ENCODE data around the gene LAMA3. TPM values are rescaled to one million over a fixed set of nuclear protein-coding genes. Genes with fewer than 3 reads are reported as not detected.

LAMA3 gene
- total RNA-seq, 1 donor from 2014 or later, result 0.11 TPM

DNA sequence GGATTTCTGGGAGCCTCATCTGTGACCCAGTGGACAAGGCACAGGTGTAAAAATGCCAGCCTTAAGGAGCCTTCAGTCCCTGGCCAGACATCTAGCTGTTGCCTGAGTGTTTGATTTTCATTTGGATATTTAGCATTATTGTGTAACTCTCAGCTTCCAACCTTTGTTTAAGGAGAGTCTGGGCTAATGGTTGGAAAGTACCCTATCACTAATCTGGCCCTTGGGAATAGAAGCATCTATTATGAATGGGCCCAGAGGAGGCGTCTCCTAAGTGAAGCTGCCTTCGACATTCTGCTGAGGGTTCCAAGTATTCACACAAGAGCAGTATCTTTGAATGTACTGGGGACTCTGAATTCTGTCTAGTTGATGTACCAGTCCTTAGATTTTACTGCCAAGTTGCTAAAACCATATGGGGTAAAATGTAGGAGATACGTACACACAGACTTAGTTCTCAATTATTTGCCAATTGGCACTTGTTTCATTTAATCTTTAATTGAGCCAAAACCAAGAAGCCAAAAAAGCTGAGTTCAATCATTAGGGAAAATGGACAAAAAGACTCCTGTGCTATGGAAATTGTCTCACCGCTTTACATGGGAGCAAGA is 19.3 kb upstream of the LAMA3 start:
- intact Hi-C loops (cut with micrococcal nuclease), result no loop called here

DNA sequence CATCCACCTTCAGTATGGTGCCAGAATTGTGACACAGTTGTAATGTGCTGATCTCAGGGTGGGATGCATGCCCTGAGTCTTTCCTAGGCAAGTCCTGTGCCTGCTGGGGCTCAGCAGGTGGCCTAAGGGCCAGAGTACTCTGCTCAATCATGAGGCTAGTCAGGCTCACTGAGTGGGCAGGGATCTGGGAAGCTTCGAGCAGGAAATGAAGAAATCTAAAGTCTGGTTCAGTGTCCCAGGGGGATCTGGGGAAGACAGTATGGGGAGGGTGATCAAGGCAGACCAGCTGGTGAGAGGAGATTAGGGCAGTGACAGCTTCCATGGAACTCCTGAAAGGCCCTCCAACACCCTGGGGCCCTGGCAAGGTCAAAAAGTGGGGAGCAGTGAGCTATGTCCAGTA is 17.7 kb upstream of the LAMA3 start:
- intact Hi-C loops (cut with micrococcal nuclease), result no loop called here

DNA sequence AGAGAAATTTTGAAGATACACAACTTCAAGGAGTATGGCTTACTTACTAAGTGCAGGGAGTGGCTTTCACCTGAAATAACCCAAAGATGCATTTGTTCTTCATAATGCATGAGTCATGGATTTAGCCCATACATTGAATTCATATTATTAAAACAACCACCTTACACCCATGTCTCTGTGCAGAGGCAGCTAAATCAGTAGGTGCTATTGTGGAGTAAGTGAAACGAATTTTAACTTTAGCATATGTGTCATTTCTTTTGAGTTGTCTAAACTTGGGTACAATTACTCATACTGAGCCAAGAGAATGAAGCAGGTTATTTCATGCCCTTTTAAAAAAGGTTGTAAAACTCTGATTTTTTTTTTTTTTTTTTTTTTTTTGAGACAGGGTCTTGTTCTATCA is 15.5 kb upstream of the LAMA3 start:
- intact Hi-C loops (cut with micrococcal nuclease), result no loop called here

DNA sequence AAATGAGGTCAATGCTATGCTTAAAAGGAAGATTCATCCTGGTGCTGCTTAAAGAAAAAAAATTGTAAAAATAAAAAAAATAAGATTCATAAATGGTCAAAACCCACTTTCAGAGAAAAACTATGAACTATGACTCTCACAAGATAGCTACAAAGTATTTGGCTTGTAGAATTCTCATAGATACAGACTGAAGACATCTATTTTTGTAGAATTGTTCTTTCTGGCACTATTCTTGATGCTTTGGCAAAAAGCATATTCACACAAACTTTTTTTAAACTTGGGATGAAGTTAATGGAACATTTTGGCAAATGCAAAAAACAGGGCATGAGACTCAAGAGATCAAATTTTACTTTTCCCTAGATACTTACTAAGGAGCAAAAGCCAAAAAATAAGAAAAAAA is 14.0 kb upstream of the LAMA3 start:
- intact Hi-C loops (cut with micrococcal nuclease), result no loop called here

DNA sequence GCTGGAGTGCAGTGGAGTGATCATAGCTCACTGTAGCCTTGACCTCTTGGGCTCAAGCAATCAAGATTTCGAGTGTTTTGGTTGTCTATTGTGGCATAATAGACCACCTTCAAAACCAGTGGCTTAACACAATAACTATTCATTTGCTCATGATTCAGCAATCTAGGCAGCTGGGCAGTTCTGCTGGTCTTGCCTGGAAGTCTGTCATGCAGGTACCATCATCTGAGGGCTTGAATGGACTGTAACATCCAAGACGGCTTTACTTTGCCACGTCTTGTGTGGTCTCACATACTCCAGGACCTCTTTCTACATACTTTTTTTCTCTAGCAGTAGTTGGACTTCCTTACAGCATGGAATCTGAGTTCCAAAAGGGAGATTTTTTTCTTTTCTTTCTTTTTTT is 13.4 kb upstream of the LAMA3 start:
- intact Hi-C loops (cut with micrococcal nuclease), result no loop called here

DNA sequence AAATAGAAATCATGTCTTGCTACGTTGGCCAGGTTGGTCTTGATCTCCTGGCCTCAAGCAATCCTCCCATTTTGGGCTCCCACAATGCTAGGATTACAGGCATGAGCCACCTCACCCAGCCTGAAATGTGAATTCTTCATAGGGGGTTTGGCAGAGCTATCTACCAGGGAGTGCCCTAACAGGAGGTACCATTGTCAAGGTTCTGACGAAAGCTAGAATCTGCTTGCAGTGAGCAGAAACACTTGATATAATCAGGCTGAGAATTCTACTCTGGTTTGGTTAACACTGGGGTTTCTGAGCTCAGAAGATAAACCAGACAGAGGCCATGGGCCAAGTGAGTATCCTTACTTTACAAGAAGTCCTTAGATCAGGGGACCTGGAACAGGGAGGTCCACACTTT is 7.2 kb upstream of the LAMA3 start:
- intact Hi-C loops (cut with micrococcal nuclease), result no loop called here

DNA sequence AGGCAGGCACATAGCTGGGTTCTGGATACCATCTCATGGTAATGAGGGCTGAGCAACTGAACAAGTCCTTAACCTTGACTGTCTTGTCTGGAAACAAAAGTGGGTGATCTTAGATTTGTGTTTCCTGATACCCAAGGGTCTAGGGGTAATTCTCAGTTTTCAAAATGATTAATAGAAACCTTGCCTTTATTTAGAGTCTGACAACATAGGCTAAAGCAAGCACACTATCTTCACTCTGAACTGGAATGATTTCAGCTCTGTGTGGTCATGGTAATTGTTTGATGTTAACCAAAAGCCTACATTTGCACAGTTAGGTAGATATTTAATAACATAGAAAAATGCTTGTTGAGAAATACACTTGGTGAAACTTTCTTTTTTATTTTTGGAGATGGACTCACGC is 6.8 kb upstream of the LAMA3 start:
- intact Hi-C loops (cut with micrococcal nuclease), result no loop called here

DNA sequence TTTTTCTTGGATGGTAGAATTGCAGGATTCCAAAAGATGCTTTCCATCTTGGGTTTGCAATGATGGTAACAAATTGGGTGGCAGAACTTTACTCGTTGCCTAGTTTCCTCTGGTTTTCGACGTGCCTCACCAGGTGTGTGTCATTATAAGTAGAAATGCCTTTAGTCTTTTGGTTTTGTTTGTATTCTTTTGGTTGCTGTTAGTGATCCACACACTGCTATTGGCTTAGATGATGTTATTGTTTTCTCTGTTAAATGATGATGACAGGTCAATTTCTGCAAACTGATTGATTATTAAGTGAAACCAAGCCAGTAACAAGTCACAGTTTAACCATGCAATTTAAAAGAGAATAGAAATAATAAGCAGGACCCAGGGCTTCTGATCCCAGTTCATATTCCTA is 6.1 kb upstream of the LAMA3 start:
- intact Hi-C loops (cut with micrococcal nuclease), result no loop called here

DNA sequence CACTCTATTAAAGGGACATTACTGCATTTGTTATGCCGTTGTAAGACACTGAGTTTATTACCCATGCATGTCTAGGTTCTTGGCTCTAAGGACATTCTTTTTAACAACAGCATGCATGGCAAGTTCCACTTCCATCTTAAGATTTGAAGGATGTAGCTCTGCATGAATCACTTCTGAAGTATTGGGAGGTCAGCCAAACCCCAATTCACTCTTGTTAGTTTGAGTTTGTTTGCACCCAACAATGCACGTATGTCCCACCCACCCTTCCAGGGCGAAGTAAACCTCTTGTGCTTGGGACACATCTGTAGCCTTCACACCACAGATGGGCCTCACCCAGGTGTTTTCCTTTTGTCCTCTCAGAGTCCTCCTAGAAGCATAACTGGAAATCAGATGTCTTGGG is 5.6 kb upstream of the LAMA3 start:
- intact Hi-C loops (cut with micrococcal nuclease), result no loop called here

DNA sequence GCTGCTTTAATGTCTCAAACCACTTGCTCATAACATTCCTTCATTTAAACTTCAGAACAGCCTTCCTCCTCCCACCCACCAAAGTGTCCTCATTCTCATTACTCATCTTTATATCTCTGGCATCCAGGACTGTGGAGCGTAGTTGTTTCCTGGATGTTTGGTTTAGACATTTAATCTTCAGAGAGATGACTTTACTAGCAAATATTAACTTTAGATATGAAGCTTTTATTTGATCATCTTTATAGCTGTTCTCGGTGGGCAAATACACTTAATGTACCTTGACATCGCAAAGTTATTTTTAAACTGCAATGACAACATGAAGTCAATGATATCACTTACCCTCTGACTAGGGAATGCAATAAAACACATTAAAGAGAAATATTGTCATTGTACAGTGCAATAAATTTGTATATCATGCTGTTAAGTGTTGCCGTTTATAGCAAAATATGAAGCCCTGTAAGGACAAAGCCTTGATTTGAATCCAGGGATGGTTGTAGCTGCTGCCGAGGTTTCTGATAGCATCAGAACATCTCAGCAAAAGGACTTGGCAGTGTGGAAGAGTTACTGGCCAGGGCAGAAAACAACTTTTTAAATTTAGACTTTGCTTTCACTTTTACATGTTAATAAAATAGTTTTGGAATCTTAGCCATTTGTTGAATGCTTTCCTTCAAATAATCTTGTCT is 4.6 kb upstream of the LAMA3 start:
- intact Hi-C loops (cut with micrococcal nuclease), result loop anchor here (5.0 kb wide), 1 partner anchor 62 kb away; no protein-coding TSS in a partner anchor

DNA sequence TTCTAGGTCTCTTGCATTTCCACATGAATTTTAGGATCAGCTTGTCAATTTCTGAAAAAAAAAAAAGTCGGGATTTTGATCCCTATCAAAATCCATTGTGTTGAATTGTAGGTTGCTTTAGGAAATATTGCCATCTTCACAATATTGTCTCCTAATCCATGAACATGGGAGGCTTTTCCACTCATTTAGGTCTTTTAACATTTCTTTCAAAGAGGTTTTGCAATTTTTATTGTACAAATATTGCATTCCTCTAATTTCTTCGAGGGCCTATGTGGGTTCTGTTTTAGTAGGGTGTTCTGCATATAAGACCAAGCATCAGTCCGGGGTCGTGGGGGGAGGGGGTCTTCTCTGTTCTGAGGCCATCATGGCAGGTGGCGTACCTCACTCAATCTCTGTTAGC is 725 bp upstream of the LAMA3 start:
- intact Hi-C loops (cut with micrococcal nuclease), result loop anchor here (5.0 kb wide), 1 partner anchor 66 kb away; no protein-coding TSS in a partner anchor

DNA sequence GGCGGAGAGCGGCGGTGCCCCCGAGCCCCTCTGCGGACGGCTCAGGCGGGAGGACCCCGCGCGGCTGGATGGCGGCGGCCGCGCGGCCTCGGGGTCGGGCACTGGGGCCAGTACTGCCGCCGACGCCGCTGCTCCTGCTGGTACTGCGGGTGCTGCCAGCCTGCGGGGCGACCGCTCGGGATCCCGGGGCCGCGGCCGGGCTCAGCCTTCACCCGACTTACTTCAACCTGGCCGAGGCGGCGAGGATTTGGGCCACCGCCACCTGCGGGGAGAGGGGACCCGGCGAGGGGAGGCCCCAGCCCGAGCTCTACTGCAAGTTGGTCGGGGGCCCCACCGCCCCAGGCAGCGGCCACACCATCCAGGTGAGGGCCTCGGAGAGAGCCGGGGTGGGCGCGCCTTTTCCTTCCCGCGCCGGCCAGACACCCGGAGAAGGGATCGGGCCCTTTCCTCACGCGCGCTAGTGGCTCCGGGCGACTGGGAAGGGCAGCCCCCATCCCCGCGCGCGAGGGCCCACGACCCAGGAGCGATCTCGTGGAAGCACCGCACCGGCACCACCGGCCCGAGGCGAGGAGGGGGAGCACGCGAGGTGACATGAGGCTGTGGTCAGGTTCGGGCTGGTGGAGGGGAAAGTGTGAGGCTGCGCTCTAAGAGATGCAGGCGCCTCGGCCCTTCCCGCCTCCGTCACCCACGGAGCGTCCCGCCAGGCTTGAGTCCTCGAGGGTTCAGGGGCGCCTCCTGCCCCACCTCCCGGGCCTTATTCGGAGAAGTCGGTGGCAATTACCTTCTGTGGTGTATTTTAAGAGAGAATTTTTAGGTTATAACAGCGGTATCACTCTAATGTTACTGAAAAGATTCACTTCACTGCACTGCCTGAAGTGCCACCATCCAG is 607 bp downstream of the LAMA3 start:
- intact Hi-C loops (cut with micrococcal nuclease), result loop anchor here (5.0 kb wide), 1 partner anchor 68 kb away; no protein-coding TSS in a partner anchor

DNA sequence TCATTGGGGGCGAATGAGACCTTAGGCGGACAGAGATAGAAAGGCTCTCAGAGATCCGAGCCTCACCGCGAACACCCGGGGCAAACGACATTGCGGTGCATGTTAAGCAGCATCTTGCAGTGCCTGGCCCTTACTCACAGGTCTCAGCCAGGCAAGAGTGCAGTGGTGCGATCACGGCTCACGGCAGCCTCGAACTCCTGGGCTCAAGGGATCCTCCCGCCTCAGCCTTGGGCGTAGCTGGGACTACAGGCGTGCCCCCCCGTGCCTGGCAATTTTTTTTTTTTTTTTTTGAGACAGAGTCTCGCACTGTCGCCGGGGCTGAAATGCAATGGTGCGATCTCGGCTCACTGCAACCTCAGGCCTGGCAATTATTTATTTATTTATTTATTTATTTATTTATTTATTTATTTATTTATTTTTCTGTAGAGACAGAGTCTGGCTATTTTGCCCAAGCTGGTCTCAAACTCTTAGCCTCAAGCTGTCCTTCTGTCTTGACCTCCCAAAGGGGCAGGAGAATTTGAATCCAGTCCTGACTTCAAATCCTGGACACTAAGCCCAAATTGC is 1.3 kb downstream of the LAMA3 start:
- intact Hi-C loops (cut with micrococcal nuclease), result no loop called here

DNA sequence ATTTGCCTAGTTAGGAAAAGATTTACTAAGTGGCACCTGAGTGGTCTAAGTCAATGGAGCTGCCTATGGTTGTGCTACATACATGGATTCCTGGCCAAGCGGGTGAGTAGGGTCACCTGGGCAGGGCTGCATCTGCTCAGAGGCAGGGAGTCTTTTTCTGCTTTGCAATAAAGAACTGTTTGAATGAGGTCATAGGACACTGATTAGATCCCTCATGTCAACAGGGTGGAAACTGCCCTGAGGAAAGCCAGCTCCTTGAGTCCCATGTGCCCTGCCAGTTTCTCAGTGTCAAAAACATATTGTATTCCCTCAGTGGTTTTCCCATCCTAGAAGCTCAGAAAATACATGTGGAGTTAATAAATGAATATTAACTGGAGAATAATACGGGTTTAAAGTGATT is 4.6 kb downstream of the LAMA3 start:
- intact Hi-C loops (cut with micrococcal nuclease), result no loop called here

DNA sequence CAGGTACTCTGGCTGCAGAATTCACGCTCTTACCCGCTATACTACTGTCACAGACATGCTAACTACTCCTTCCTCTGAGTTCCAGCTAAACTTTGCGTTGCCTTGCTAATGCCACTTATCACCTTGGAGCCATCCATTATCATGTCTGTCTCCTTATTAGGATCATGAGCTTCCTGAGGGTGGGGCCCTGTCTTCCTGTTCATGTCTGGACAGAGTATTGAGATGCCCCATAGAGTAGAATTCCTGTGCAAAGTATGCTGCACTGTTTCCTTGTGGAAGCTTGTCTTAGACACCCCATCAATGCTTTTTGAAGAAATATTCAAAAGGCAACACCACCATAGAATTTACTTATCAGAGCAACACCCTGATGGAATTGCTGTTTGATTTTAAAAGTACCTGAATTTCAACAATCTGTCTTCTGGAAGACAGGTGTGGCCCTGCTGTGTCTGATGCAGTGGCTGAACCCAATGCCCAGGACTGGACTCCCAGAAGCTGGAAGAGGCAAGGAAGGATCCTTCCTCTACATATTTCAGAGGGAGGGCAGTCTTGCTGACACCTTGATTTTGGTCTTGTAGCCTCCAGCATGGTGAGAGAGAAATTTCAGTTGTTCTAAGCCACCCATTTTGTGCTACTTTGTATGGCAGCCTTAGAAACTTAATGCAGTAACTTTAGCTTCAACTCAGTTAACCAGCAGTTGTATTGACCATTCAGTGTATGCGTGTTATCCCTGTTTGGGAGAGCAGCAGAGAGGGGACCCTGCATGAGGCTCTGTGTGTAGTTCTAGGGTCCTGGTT is 5.6 kb downstream of the LAMA3 start:
- intact Hi-C loops (cut with micrococcal nuclease), result no loop called here

DNA sequence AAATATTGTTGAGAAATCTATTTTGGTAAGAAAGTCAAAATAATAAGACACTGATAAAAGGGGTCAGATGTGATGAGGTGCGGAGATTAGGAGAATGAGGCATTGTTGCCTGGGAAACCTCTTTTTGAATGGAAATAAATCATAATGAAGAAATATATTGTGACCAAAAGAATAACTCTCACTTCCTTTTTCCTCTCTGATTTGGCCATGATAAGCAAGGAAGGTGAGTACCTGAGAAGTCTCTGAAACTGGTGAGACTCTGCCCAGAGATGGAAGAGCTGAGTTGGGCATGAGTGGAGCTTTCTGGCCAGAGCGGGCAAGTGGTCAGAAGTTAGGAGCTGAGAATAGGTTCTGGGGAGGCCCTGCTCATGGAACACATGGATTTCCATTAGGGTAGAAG is 11.8 kb downstream of the LAMA3 start:
- intact Hi-C loops (cut with micrococcal nuclease), result no loop called here

DNA sequence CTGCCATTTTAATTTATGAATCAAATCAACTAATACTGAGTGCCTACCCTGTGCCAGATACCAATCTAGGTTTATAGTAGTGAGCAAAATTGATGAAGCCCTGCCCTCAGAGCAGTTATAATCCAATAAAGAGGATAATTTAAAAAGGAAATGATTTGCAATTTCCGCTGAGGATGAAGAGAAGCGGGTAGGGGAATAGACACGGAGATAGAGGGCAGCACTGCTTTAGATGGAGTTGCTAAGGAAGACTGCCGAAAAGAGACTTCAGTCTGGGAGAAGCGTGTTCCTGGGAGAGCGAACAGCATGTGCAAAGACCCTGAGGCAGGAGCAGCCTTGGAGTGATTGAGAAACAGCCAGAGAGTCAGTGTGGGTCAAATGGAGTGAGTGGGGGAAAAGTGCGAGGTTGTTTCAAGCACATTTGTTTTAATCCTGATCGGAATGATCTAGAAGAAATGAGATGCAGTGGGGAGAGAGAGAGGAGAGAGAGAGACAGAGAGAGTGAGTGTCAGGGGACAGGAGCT is 12.4 kb downstream of the LAMA3 start:
- intact Hi-C loops (cut with micrococcal nuclease), result no loop called here

DNA sequence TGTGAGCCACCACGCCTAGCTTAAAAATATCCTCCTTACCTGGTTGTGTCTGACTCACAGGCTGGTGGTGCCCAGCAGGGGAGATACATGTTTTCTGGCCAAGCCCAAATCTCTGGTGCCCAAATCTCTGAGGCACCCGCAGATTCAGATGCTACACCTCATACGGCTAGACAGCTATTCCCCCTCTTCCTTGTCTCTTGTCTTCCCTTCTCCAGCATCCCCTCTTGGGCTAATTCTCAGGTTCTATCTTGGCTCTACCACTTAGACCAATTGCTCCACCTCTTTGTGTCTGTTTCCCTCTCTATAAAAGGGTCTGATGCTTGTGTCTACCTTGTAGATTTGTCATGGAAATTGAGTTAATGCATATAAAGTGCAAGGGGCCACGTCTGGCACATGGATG is 13.4 kb downstream of the LAMA3 start:
- intact Hi-C loops (cut with micrococcal nuclease), result loop anchor here (1.0 kb wide), 2 partner anchors 80 to 203 kb away; no protein-coding TSS in a partner anchor

DNA sequence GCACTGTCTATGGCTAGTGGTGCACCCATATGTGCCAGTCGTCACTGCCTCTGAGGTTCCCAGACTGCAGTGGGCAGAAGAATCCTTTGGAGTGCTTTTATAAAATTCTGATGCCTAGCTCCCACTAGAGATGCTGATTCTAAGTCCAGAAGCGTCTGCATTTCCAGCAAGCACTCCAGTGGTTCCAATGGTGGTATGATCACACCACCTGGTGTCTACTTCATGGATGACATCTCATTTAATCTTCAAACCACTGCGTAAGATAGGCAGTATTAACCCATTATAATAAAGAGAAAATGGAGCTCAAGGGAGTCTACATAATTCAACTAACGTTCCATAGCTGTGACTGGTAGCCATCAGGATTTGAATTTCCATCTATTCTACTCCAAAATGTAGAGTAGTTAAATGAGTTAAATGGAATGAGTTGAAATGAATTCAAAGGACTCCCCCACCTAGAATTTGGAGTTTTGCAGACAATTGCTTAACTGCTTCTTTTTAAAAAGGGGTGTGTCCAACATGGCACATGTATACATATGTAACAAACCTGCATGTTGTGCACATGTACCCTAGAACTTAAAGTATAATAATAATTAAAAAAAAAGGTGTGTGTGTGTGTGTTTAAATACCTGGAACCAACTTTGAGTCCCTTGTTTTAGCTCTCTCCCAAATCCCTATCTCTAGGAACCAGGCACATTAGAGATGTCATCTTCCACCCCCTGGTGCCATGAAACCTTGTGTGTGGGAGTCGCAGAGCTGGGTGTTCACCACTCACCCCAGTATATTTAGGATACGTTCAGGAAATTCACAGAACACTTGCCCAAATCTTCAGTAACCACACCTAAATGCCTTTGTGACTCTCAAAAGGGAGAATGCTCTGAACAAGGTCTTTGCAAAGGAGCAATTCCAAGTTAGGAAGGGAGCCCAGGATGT is 14.1 kb downstream of the LAMA3 start:
- intact Hi-C loops (cut with micrococcal nuclease), result loop anchor here (1.0 kb wide), 2 partner anchors 81 to 204 kb away; no protein-coding TSS in a partner anchor

DNA sequence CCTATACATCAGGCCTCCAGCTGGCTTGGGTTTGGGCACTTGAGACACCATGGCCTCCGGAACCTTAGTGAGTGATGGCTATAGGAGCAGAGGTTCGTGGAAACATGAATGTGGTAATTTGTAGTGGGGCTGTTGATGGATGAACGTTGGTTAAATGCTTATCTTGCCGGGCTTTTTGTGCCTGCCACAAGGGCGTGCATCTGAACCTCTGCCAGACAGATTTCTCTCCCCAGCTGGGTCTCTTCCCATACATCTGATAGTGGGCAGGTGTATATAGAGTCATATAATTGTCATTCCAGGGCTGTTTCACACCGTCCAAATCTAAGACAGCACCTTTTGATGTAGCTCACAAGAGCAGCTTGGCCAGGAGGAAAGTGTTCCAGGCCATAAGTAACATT is 14.7 kb downstream of the LAMA3 start:
- intact Hi-C loops (cut with micrococcal nuclease), result loop anchor here (1.0 kb wide), 2 partner anchors 82 to 205 kb away; no protein-coding TSS in a partner anchor
